Central memory CD4-positive, alpha-beta T cell (primary cell): ENCODE data around the gene POU2F2.

ENCODE experiments used
- DNase-seq: peaks from one replicate; pipeline ENCODE4 v3.0.0; 2022

Gene POU2F2

GRCh38 chr19:42154471-42155323 is 22.5 kb upstream of the POU2F2 start:
- no peak for DNase-seq

DNA sequence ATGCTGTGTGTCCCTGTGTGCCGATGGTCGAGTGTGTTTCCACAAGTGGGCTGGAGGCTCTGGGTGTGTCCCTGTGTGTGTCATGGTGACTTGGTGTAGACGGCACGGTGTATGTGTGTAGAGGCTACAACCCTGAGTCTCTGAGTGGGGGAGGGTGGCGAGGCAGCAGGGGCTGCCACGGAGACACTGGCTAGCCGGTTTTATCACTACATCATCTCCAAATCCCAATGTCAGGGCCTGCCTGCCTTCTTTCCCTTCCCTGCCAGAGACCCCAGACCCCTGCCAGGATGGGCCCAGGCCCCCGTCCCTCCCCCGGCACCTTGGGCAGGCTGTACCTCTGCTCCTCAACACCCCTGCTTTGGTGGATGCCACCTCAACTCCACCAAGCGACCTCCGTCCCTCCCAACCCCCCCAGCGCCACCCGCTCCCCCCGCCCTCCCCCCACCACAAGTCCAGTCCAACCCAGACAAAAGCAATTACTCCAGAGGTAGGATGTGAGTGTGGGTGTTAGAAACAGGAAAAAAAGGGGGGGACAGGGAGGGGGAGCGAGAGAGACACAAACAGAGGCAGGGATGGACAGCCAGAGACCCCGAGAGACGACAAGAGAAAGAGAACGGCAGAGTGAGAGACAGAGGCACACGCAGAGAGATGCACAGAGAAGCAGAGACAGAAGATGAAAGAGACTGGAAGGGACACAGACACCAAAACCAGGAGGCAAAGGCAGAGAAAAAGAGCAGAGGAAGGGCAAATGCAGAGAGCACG is 21.6 kb upstream of the POU2F2 start:
- DNase-seq = no peak

GRCh38 chr19:42152910-42153671 is 20.8 kb upstream of the POU2F2 start:
- no peak for DNase-seq

DNA sequence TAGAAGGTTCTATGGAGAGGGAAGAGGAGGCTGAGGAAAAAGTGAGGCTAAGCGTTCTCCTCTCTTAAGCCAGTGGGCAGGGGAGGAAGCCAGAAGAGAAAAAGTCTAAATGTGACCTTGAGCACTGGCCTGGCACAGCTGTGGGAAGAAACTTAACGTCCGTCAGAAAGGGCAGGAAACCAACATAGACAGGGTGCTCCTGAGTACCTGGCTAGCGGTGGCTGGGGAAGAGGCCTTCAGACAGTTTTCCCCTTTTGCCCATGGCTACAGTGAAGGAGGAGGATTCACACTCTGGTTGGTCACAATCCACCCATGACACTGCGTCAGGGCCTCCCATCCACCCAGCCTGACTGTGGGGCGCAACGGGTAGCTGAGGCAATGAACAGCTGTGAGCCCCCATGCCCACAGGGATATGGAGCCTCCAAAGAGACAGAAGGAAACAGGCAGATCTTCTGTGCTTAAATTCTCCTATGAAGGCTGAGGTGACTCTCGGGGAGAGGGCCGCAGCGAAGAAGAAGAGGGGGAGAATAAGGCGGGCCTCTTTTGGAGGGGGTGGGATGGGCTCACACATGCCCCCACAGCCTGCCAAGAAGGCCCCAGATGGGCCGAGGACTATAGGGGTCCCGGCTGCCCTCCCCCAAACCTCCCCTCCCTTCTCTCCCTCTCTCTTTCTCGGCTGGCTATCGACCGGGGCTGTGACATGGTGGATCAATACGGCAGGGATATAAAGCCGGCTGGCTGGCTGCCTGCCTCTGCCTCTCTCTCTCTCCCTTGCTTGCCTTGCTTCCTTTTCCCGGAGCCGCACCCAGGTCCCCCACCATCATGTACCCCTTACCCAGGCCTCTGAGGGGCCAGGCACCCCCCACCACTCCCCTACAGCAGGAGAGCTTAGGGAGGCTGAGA is 19.8 kb upstream of the POU2F2 start:
- DNase-seq = no peak

DNA sequence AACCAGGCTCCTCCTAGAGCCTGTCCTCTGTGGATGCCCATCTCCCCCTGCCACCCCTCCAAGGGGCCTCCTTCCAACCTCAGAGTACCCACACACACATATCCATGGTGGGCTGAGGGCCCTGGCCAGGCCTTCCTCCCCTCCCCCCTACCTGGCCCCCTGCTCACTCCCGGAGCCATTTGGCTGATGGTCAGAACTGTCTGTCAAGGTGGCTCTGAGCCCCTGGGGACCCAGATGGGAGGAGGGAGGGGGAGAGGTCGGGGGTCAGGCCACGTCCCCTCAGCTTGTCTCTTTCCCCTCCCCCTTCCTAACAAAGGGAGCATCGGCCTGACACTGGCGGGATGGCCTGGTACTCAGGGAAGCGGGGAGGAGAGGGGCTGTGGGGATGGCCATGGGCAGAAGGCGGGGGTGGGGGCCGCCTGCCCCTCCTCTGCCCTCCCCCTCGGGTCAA is 18.7 kb upstream of the POU2F2 start:
- DNase-seq = no peak

DNA sequence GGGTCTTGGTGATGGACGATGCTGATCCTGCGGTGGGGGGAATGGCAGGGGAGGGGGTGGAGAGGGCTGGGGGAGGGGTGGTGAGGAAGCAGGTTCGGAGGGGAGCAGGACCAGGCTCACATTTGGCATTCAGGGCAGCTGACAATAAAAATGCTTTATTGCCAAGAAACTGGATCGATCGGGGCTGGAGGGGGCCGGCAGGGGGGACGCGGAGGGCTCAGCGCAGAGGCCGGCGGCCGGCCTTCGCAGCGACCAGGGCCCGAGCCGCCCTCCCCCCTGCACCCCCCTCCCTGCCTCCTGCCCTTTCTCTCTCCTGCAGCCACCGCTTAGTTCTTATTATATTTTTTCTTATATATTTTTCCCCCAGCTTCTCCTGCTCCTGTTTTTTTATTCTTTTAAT is 18.1 kb upstream of the POU2F2 start:
- DNase-seq = no peak

DNA sequence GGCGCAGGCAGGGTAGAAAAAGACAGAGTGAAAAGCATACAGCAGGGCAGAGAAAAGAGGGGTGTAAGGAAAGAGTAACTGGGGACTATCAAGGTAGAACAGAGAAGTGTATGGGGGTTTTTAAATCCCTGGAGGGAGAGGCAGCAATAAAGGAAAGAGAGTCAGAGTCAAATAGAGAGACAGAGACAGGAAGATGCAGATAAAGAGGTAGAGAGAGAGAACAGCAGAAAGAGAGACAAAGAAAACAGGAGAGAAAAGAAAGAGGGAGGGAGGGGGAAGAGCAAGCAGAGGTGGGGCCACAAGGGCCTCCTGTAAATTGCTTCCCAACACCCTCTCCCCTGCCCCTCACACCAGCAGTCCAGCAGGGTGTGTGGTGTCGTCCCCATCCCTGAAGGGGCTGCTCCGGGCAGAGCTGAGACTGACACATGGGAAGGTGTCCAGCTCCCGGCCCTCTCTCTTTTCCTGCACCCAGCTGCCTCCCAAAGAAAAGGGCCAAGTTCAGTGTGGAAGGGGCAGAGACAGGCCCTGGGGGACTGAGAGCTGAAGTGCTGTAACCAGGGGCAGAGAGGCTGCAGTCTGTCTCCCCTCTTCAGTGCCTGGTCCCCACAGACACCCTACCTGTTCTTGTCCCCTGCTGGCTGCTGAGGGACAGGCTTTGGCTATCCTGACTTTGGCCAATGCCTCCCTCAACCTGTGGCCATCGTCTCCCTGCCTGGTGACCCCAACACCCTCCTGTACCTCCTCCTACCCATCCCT is 17.4 kb upstream of the POU2F2 start:
- no peak for DNase-seq

DNA sequence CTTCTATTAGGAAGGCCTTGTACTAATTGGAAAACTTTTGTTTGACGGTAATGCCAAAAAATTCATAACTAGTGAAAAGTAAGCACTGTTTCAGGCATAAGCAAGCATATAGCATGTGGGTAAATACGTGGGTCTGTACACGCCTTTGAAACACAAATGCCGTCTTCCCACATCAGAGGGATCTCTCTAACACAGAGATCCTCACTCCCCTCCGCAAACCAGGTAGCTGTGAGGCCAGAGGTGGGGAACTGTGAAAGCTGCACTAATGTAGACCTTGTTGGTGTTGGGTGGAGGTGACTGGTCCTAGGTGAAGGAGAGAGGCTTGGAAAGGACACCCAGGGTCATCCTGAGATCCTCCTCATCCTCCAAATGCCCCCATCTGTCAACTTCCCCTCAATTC is 16.0 kb upstream of the POU2F2 start:
- peak; percentile 31 for DNase-seq

DNA sequence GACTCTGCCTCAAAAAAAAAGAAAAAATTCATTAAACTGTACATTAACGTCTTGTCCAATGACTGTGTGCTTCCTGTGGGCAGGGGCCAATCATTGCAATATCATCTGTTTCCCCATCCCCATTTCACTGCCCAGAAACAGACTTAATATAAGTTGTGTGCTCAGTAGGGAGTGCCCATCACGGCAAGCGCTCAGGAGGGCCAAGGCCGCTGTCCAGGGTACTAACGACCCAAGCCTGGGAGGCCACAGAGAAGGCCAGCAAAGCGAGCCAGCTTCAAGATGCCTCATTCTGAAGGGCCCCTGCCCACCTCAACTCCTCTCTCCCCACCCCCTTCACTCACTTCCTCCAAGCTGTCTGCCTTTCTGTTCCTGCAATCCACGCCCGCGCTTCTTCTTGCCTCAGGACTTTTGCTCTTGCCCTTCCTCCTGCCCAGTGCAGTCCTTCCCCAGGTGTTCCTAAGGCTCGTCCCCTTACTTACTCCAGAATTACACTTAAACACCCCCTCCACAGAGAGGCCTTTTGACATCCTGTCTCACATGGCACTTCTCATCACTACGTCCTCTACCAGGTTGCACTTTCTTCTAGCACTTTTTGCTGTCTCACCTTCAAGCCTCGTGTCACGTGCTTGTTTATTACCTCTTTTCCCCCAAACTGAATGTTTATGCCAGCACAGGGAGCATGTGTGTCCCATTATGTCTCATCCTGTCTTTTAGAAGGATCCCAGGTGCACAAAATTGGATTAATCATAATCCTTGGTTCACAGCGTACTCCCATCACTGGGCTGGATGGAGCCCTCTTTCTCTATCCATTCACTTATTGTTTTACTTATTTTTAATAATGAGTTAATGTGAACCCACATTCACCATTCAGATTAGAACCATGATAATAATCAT is 11.3 kb upstream of the POU2F2 start:
- DNase-seq = no peak

- no peak for DNase-seq
Measured at GRCh38 chr19:42140125-42140754, 8.0 kb upstream of the POU2F2 start.

GRCh38 chr19:42134535-42135070 is 2.4 kb upstream of the POU2F2 start:
- no peak for DNase-seq

DNA sequence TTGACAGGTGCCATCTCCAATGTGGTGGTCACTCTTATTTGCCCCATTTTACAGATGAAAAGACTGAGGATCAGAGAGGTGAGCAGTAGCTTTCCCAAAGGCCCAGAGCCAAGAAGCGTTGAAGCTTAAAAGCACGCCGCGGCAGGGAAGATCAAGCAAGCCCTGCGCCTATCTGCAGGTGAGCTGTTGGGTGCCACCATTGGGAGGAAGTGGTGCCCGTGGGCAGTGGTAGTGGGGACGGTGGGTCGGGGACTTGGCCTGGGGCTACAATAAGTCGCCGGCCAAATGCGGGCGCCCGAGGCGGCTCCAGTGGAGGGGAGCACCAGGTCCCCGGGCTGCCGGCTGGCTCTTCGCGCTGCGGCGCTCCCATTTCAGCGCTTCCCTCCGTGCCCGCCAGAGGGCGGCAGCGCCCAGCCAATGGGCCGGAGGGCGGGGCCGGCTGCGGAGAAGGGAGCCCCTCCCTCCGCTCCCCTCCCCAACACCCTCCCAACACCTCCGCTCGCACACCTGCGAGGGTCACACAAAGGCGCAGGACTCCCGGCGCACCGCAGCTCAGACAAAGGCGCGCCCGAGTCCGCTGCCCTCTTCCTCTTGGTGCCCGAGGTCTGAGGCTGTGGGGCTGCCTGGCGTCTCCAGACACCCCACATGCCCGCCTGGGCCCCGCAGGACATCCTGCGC is 744 bp upstream of the POU2F2 start:
- peak; percentile 82 for DNase-seq

GRCh38 chr19:42131149-42132029 is 857 bp downstream of the POU2F2 start:
- DNase-seq = no peak

DNA sequence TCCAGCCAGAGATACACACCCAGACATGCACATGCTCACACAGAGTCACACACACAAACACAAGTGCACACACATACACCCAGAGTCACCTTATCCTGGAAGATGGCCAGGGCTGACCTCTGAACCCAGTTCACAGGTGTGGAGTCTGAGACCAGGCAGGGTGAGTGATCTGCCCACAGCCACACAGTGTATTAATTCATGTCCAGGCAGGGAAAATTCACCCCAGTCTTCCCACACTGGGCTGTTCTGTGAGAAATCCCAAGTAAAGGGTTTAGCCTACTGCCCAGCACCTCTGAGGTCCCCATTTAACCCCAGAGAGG is 2.0 kb downstream of the POU2F2 start:
- DNase-seq = no peak

DNA sequence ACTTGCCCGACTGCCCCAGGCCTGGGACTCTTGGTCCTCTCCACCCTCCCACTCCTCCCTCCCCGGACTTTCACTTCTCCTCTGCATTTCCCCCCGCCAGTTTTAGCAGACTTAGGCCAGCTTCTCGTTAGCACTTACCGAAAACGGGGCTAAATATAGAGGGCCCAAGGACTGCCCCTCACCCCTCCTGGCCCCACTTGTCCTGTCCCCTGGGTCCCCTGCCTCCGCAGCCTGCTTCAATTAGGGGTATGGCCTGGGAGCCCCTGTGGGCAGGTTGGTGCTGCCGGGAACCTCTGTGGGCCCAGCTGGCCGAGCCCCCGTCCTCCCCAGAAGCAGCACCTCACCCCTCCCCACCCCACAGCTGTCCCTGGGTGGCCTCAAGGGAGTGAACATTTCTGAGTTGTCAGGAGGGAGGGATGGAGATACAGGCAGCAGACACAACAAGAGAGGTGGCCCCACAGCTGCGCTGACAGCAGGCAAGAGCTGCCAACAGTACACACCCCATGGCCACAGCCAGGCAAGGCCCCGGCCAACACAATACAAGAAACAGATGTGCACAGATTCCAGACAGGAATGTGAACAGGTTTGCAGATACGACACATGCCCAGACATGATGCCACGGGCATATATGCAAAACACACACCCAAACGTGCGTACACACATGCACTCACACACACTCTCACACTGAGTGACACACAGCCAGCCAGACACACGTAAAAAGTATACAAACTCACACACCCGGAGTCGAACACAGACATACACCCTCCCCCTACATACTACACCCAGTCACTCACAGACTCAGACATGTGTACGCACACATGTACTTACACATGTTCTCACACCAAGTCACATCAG is 2.6 kb downstream of the POU2F2 start:
- DNase-seq = no peak

GRCh38 chr19:42126574-42126973 is 5.7 kb downstream of the POU2F2 start:
- no peak for DNase-seq

GRCh38 chr19:42125536-42125935 is 6.7 kb downstream of the POU2F2 start:
- no peak for DNase-seq
